22Rv1 (cell line): ENCODE measurements around the gene C16orf96.

Source experiments
- H3K27ac ChIP-seq: fragments of 450-650 bp; 2 replicates; pipeline ENCODE4 v1.5.1; 2017
- CTCF ChIP-seq: fragments of 450-650 bp; IDR thresholded peaks from 2 replicates; pipeline ENCODE4 v1.5.1; 2017; ENCODE audit warnings: mild to moderate bottlenecking
- ZFX ChIP-seq: fragments of 450-650 bp; IDR thresholded peaks from 2 replicates; pipeline ENCODE4 v1.6.1; 2017; ENCODE audit warnings: antibody characterized with exemption, borderline replicate concordance

Gene C16orf96

GRCh38 chr16:4511441-4512082 is 44.6 kb upstream of the C16orf96 start:
- H3K27ac ChIP-seq, result no peak overlapping the region
- TF ChIP-seq CTCF (peak; percentile 41), ZFX (no peak)

- H3K27ac ChIP-seq, result no peak overlapping the region
- TF ChIP-seq CTCF, result no peak
- no peak for TF ChIP-seq ZFX
Measured at GRCh38 chr16:4512473-4512872, 43.7 kb upstream of the C16orf96 start.

GRCh38 chr16:4513086-4513860 is 42.9 kb upstream of the C16orf96 start:
- H3K27ac ChIP-seq, result no peak overlapping the region
- TF ChIP-seq ZFX (no peak), CTCF (no peak)

- H3K27ac ChIP-seq, result no peak overlapping the region
- no peak for TF ChIP-seq CTCF
- no peak for TF ChIP-seq ZFX
Measured at GRCh38 chr16:4513881-4514280, 42.3 kb upstream of the C16orf96 start.

- no peak overlapping the region for H3K27ac ChIP-seq
- TF ChIP-seq CTCF (no peak), ZFX (no peak)
Measured at GRCh38 chr16:4514606-4515005, 41.5 kb upstream of the C16orf96 start.

- H3K27ac ChIP-seq, result no peak overlapping the region; the same call in 1 of the 2 replicates
- TF ChIP-seq CTCF, result no peak
Measured at GRCh38 chr16:4515611-4516233, 40.4 kb upstream of the C16orf96 start.
